KMS-11 (cell line): ENCODE data around the gene RNLS.
"Not testable (repeated sequence)": the region's sequence is repeated elsewhere in the genome, so short reads cannot be mapped to it uniquely, and the experiment has no call there.

ENCODE experiments used
- H2AFZ ChIP-seq: fragments of 200-600 bp; sonication (generic); 2 replicates; pipeline ENCODE4 v1.6.1; 2016; ENCODE audit warnings: antibody characterized with exemption, mixed run types, low read depth
- H3K27ac ChIP-seq: fragments of 200-600 bp; sonication (generic); 2 replicates; pipeline ENCODE4 v1.6.1; 2016; ENCODE audit warnings: mild to moderate bottlenecking, mixed run types
- H3K27me3 ChIP-seq: fragments of 200-600 bp; sonication (generic); 2 replicates; pipeline ENCODE4 v1.6.1; 2017; ENCODE audit warnings: mild to moderate bottlenecking, low read depth, mixed run types, moderate library complexity; ENCODE audit not compliant: insufficient read depth
- H3K36me3 ChIP-seq: fragments of 200-600 bp; sonication (generic); 2 replicates; pipeline ENCODE4 v1.6.1; 2017; ENCODE audit warnings: mild to moderate bottlenecking, mixed run types; ENCODE audit not compliant: insufficient read depth
- H3K4me1 ChIP-seq: fragments of 200-600 bp; sonication (generic); 2 replicates; pipeline ENCODE4 v1.6.1; 2016; ENCODE audit warnings: mild to moderate bottlenecking, low read depth, mixed run types; ENCODE audit not compliant: poor library complexity, severe bottlenecking
- H3K4me2 ChIP-seq: fragments of 200-600 bp; sonication (generic); 2 replicates; pipeline ENCODE4 v1.7.0; 2016; ENCODE audit warnings: mild to moderate bottlenecking, mixed run types
- H3K4me3 ChIP-seq: fragments of 200-600 bp; sonication (generic); IDR thresholded peaks from 2 replicates; pipeline ENCODE4 v1.6.1; 2017; ENCODE audit warnings: low read depth, low read length, mixed read lengths; ENCODE audit not compliant: insufficient read depth
- H3K79me2 ChIP-seq: fragments of 200-600 bp; sonication (generic); 2 replicates; pipeline ENCODE4 v1.6.1; 2016; ENCODE audit warnings: low read depth, mixed run types; ENCODE audit not compliant: insufficient read depth
- H3K9ac ChIP-seq: fragments of 200-600 bp; sonication (generic); 2 replicates; pipeline ENCODE4 v1.6.1; 2016; ENCODE audit warnings: mild to moderate bottlenecking, mixed run types
- H4K20me1 ChIP-seq: fragments of 200-600 bp; sonication (generic); 2 replicates; pipeline ENCODE4 v1.6.1; 2016; ENCODE audit warnings: mild to moderate bottlenecking, mixed run types; ENCODE audit not compliant: insufficient read depth
- CTCF ChIP-seq: fragments of 200-600 bp; sonication (generic); conservative IDR thresholded peaks from 2 replicates; pipeline ENCODE4 v1.6.1; 2017; ENCODE audit warnings: low read depth, mild to moderate bottlenecking, antibody characterized with exemption, low read length, moderate library complexity, mixed read lengths

The RNLS gene

DNA sequence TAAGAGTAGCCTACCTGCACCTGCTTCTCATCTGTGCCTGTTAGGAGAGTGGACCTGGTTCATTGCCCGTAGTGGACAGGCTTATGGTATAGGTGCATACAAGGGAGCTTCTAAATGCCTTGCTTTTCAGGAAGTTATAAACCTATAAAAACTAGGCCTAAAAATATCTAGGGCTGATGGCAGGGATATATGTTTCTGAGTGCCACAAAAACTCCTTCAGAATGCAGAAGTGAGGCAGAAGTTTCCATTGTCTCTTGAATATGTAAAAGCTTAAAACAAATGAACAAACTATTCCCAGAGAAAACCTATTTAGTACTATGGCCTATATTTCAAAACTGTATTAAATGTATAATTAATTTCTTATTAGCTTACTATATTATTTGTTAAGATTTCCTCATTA lies 91.8 kb downstream of the RNLS start:
- H3K79me2 ChIP-seq, result no peaks in the 10 kb centered on the region
- H3K36me3 ChIP-seq, result no peaks in the 10 kb centered on the region
- H3K27ac ChIP-seq, result no peak overlapping the region
- no peak for TF ChIP-seq CTCF
- H3K4me1 ChIP-seq, result peaks cover 11% of the 10 kb centered on the region
- no peak overlapping the region for H2AFZ ChIP-seq
- H3K4me3 ChIP-seq, result no peak overlapping the region
- no peaks in the 10 kb centered on the region for H3K27me3 ChIP-seq
- no peak overlapping the region for H3K4me2 ChIP-seq
- H4K20me1 ChIP-seq, result no peaks in the 10 kb centered on the region
- no peak overlapping the region for H3K9ac ChIP-seq

DNA sequence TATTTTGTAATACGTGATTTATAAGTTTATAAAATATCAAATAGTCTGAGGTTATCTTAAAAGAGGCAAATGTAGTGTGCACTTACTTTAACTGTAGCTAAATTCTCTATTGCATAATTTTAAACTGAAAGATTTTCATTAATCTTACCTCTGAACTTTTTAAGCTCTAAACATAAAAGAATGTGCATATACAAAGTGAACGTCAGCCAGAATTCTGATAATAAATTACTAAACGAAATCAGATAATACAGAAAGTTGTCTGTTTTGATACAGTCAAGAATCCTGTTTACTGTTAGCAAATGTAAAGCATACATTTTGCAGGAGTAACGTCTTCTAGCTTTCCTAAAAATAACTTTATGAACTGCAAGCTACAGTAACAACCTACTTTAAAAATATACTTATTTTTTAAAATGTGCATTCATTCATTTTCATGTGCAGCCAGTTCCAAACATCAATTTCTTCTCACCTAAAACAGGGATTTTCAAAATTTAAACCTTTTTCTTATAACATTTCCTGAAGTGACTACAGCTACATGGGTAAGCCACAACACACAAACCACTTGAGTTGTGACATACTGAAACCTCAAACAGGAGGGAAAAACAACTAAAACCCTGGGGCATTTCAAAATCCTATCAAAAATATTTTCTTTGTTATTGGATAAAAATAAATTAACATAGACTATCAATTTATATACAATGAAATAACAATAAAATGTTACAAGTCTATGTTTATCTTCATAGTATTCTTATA lies 92.7 kb downstream of the RNLS start:
- Histone ChIP-seq H3K27me3 (no peaks in the 10 kb centered on the region), H2AFZ (no peak overlapping the region), H3K4me1 (peaks cover 11% of the 10 kb centered on the region), H3K79me2 (no peaks in the 10 kb centered on the region), H3K4me2 (no peak overlapping the region), H3K9ac (no peak overlapping the region), H3K4me3 (no peak overlapping the region), H4K20me1 (no peaks in the 10 kb centered on the region), H3K27ac (no peak overlapping the region), H3K36me3 (no peaks in the 10 kb centered on the region)
- TF ChIP-seq CTCF, result no peak

DNA sequence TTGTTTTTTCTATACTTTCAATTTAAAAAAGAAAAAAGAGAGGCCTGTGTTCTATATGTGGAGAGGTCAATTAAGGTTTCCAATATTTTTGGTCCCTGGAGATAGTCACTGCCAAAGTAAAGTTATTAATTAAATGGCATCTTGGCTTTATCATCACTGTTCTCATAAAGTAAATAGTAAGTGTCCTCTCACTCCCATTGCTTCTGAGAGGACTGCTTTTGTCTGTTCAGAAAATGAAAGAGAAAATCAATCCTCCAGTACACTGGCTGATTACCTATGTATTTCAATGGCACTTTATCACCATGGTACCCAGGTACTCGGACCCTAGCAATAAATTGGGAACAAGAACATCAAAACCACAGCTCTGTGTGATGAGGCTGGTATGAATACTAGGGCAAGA lies 94.0 kb downstream of the RNLS start:
- Histone ChIP-seq H3K27ac (no peak overlapping the region), H3K79me2 (no peaks in the 10 kb centered on the region), H3K36me3 (no peaks in the 10 kb centered on the region), H3K4me1 (peaks cover 8% of the 10 kb centered on the region), H3K9ac (no peak overlapping the region), H3K4me2 (no peak overlapping the region), H4K20me1 (no peaks in the 10 kb centered on the region), H2AFZ (no peak overlapping the region), H3K4me3 (no peak overlapping the region), H3K27me3 (no peaks in the 10 kb centered on the region)
- TF ChIP-seq CTCF, result no peak

- not testable (repeated sequence) for H3K27ac ChIP-seq, H3K4me2 ChIP-seq, H3K27me3 ChIP-seq, H3K4me1 ChIP-seq, H4K20me1 ChIP-seq, H3K79me2 ChIP-seq, H2AFZ ChIP-seq, H3K4me3 ChIP-seq, H3K9ac ChIP-seq, H3K36me3 ChIP-seq
These were observed 96.3 kb downstream of the RNLS start for GRCh38 chr10:88486816-88487215.

DNA sequence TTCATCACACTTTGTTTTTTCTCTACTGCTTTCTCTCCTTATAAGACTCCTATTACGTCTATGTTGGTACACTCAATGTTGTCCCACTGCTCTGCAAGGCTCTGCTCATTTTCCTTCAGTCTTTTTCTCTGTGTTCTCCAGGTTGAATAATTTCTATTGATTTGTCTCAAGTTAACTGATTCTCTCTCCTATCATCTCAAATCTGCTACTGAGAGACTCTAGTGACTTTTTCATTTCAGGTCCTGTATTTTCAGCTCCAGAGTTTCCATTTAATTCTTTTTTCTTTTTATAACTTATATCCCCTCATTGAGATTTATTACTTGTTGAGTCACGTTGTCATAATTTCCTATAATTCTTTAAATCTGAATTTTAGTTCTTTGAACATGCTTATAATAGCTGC lies 100.9 kb downstream of the RNLS start:
- no peak for TF ChIP-seq CTCF

More for the DNA sequence above, 100.9 kb downstream of the RNLS start:
- Histone ChIP-seq H3K79me2 (no peaks in the 10 kb centered on the region), H3K4me2 (no peak overlapping the region), H3K4me1 (peaks cover 10% of the 10 kb centered on the region), H4K20me1 (no peaks in the 10 kb centered on the region), H3K36me3 (no peaks in the 10 kb centered on the region), H3K4me3 (no peak overlapping the region), H3K27me3 (no peaks in the 10 kb centered on the region), H2AFZ (no peak overlapping the region), H3K27ac (no peak overlapping the region), H3K9ac (no peak overlapping the region)
